HAP-1 (cell line): ENCODE measurements around the gene PDE3A.

Source experiments
- DNase-seq, 2 experiments: peaks; one replicate each; pipeline ENCODE4 v3.0.0-alpha.2; 2016 to 2020; ENCODE audit warnings: low spot score in 2 of 2
- H3K27me3 ChIP-seq: fragments of 250-450 bp; sonication (Bioruptor Pico); 2 replicates; pipeline ENCODE4 v1.5.1; 2020; ENCODE audit warnings: low read depth, mild to moderate bottlenecking, moderate library complexity
- H3K36me3 ChIP-seq: fragments of 250-450 bp; sonication (Bioruptor Pico); replicated peaks from 2 replicates; pipeline ENCODE4 v1.5.1; 2020; ENCODE audit warnings: mild to moderate bottlenecking
- H3K4me1 ChIP-seq: fragments of 250-450 bp; sonication (Bioruptor Pico); 2 replicates; pipeline ENCODE4 v1.5.1; 2020; ENCODE audit warnings: mild to moderate bottlenecking
- H3K4me3 ChIP-seq: fragments of 250-450 bp; sonication (Bioruptor Pico); 2 replicates; pipeline ENCODE4 v1.5.1; 2020; ENCODE audit warnings: mild to moderate bottlenecking, moderate library complexity
- H3K9me3 ChIP-seq: fragments of 250-450 bp; sonication (Bioruptor Pico); 2 replicates; pipeline ENCODE4 v1.5.1; 2020; ENCODE audit warnings: mild to moderate bottlenecking, moderate library complexity
- in situ Hi-C: fragments of 300-500 bp; cut with MboI; formaldehyde crosslinking; loops from 3 replicates; pipeline ENCODE4 v1.14.3; 2020; ENCODE audit warnings: low sequenced_read_pairs, inconsistent platforms, mixed read lengths

The PDE3A gene

DNA sequence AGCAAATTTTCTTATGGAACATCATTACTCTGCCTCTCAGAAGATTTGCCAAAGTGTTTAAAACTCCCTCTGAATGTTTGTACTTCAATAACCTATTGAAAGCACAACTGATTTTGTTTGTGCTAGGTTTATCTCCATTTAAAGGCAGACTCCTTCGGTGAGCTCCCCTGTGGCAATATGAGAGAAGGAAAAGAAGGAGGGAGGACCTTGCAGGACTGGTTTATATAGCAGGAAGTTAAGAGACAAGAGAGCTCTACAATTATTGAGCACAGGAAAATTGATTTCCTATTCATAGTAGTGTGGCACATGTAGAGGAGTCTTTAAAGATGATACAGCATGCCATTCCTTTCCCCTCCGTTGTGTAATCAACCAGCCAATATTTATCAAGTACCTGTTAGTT lies 75.5 kb downstream of the PDE3A start:
- no peaks in the 10 kb centered on the region for H3K4me1 ChIP-seq
- no peaks in the 10 kb centered on the region for H3K36me3 ChIP-seq
- in situ Hi-C loops, result no loop called here
- no peaks in the 10 kb centered on the region for H3K9me3 ChIP-seq
- H3K27me3 ChIP-seq, result peaks cover 55% of the 10 kb centered on the region
- no peak overlapping the region for H3K4me3 ChIP-seq
- no peak for DNase-seq

GRCh38 chr12:20444595-20445170 lies 76.3 kb downstream of the PDE3A start:
- DNase-seq, result no peak
- peaks cover 4% of the 10 kb centered on the region for H3K4me1 ChIP-seq

DNA sequence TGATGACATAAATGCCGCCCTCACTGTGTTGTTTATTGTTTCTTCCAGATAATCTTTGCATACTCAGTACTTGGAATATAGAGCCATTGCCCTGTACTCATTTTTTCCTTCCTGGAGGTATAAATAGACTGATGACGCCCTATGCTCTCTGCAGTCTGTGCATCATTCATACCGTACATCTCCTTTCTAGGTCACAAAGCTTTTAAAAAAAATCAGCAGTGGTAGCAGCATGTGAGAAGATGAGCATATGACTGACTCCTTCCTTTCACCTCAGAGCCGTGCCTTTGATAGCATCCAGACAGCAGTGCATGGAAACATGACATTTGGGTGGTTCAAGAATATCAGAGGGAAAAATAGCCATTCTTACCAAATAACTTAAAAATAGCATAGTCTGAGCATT lies 77.3 kb downstream of the PDE3A start:
- Histone ChIP-seq H3K9me3 (no peaks in the 10 kb centered on the region), H3K4me3 (no peak overlapping the region), H3K4me1 (peaks cover 4% of the 10 kb centered on the region), H3K27me3 (peaks cover 55% of the 10 kb centered on the region), H3K36me3 (no peaks in the 10 kb centered on the region)
- no peak for DNase-seq
- in situ Hi-C loops, result no loop called here

More at GRCh38 chr12:20444595-20445170, 76.3 kb downstream of the PDE3A start:
- no peaks in the 10 kb centered on the region for H3K36me3 ChIP-seq
- H3K4me3 ChIP-seq, result no peak overlapping the region
- in situ Hi-C loops, result no loop called here
- no peaks in the 10 kb centered on the region for H3K9me3 ChIP-seq
- H3K27me3 ChIP-seq, result peaks cover 55% of the 10 kb centered on the region

DNA sequence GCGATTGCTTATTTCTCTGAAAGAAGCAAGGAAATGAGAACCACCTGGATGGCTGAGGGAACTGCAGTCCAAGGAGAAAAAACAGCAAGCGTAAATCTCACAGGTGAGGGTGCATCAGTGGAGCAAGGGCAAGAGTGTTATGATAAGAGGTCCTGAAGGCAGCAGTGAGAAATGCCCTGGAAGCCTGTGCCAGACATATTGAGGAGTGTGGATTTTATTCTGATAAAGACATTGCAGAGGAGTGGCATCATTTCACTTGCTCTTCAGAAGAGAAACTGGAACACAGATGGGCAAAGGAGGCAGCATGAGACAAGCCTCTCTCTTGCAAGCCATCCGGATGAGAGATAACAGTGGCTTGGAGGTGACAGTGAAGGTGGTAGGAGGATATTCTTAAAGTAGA lies 78.5 kb downstream of the PDE3A start:
- H3K9me3 ChIP-seq, result no peaks in the 10 kb centered on the region
- H3K4me1 ChIP-seq, result peaks cover 4% of the 10 kb centered on the region
- H3K27me3 ChIP-seq, result peaks cover 63% of the 10 kb centered on the region
- no peaks in the 10 kb centered on the region for H3K36me3 ChIP-seq
- DNase-seq, result no peak
- in situ Hi-C loops, result no loop called here
- H3K4me3 ChIP-seq, result no peak overlapping the region

DNA sequence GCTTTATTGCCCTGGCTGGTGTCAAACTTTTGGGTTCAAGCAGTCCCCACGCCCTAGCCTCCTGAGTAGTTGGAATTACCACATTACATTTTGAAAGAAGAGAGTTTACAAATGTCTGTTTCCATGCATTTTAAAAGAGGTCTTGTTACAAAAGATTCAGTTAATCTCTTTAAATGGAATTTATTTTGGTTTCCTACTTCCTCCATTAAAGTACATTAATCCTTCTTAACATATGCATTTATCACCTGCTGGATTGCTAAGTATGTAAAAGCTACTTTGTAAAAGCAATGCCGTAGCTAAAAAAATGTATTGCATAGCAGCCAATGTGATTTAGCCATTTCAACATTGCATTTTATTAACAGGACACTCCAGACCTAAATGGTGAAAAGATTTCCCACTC lies 80.4 kb downstream of the PDE3A start:
- Histone ChIP-seq H3K4me1 (peaks cover 4% of the 10 kb centered on the region), H3K9me3 (no peaks in the 10 kb centered on the region), H3K36me3 (no peaks in the 10 kb centered on the region), H3K4me3 (no peak overlapping the region), H3K27me3 (peaks cover 50% of the 10 kb centered on the region)
- peak; percentile 12 to 71 for DNase-seq
- in situ Hi-C loops, result no loop called here

GRCh38 chr12:20450591-20451180 lies 82.3 kb downstream of the PDE3A start:
- in situ Hi-C loops, result no loop called here

DNA sequence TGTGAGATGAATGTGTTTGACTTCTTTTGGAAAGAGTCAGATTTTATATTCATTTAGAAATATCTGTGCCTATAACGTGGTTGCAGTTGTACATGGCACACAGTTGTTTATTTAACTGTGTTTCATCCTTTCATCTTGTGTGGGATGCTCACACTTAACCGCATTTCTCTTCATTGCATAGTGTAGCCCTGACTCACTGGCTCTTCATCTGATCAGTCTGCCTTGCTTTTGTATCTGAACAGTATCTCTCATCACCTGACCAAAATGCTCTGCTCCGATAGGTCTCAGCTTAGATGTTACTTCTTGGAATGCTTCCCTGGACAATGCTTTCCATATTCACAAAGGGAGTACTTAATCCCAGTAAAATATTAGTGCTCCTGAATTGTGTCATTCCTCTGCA lies 83.4 kb downstream of the PDE3A start:
- in situ Hi-C loops, result no loop called here
- peaks cover 4% of the 10 kb centered on the region for H3K4me1 ChIP-seq
- no peak for DNase-seq
- no peaks in the 10 kb centered on the region for H3K9me3 ChIP-seq
- H3K27me3 ChIP-seq, result peaks cover 25% of the 10 kb centered on the region
- no peaks in the 10 kb centered on the region for H3K36me3 ChIP-seq
- no peak overlapping the region for H3K4me3 ChIP-seq

More at GRCh38 chr12:20450591-20451180, 82.3 kb downstream of the PDE3A start:
- DNase-seq, result no peak
- Histone ChIP-seq H3K4me3 (no peak overlapping the region), H3K36me3 (no peaks in the 10 kb centered on the region), H3K9me3 (no peaks in the 10 kb centered on the region), H3K4me1 (peaks cover 4% of the 10 kb centered on the region), H3K27me3 (peaks cover 36% of the 10 kb centered on the region)

DNA sequence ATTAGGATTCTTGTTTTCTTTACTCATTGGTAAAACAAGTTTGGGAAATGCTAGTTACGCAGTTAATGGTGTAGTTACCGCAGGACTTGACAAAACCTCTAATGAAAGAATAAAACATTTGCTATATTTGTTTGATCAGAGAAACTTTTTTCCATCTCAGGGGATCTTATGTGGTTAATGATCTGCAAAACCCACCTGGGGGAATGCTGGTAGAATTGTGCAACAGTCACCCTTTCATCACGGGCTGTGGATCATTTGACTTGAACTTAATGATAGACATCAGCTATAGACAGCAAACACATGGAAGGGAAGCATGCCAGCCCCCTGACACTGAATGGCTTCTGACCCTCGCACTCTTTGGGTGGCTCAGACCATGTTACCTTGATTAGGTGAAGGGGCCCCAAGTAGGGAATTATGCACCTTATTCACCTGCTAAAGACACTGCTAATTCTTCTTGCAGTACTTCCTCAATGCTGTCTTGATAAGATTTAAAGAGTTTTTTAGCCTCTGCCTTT lies 84.2 kb downstream of the PDE3A start:
- no peak overlapping the region for H3K4me3 ChIP-seq
- H3K4me1 ChIP-seq, result peaks cover 4% of the 10 kb centered on the region
- H3K36me3 ChIP-seq, result no peaks in the 10 kb centered on the region
- no peak for DNase-seq
- in situ Hi-C loops, result no loop called here
- no peaks in the 10 kb centered on the region for H3K9me3 ChIP-seq
- H3K27me3 ChIP-seq, result peaks cover 18% of the 10 kb centered on the region

DNA sequence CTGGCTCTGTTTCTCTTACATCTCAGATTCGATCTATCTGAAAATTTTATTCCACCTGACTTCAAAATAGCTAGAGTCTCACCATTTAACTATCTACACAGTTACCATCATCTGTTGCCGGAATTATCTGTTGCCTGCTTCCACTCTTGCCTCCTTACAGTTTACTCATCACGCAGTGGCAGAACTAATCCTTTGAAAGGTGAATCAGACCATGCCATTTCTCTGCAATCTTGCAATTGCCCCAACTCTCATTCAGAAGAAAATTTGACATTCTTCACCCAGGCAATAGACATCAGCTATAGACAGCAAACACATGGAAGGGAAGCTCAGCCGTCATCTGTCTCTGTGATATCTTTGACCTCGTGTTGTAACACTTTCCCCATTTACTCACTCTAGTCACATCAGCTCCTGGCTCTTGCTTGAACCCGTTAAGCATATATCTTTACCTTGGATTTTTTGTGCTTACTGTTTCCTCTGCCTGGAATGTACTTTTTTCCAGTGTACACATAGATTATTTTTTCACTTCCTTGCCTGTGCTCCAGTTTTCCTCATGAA lies 85.5 kb downstream of the PDE3A start:
- Histone ChIP-seq H3K9me3 (no peaks in the 10 kb centered on the region), H3K4me3 (no peak overlapping the region), H3K36me3 (no peaks in the 10 kb centered on the region), H3K4me1 (peaks cover 4% of the 10 kb centered on the region), H3K27me3 (peaks cover 18% of the 10 kb centered on the region)
- in situ Hi-C loops, result no loop called here
- no peak for DNase-seq

GRCh38 chr12:20455001-20455706 lies 86.8 kb downstream of the PDE3A start:
- Histone ChIP-seq H3K9me3 (no peaks in the 10 kb centered on the region), H3K27me3 (peaks cover 18% of the 10 kb centered on the region), H3K36me3 (no peaks in the 10 kb centered on the region), H3K4me3 (no peak overlapping the region), H3K4me1 (no peaks in the 10 kb centered on the region)
- in situ Hi-C loops, result no loop called here
- DNase-seq, result no peak

GRCh38 chr12:20457582-20457981 lies 89.2 kb downstream of the PDE3A start:
- H3K9me3 ChIP-seq, result no peaks in the 10 kb centered on the region
- no peaks in the 10 kb centered on the region for H3K36me3 ChIP-seq
- H3K4me3 ChIP-seq, result no peak overlapping the region
- peaks cover 2% of the 10 kb centered on the region for H3K27me3 ChIP-seq
- in situ Hi-C loops, result no loop called here
- H3K4me1 ChIP-seq, result no peaks in the 10 kb centered on the region
- no peak for DNase-seq

DNA sequence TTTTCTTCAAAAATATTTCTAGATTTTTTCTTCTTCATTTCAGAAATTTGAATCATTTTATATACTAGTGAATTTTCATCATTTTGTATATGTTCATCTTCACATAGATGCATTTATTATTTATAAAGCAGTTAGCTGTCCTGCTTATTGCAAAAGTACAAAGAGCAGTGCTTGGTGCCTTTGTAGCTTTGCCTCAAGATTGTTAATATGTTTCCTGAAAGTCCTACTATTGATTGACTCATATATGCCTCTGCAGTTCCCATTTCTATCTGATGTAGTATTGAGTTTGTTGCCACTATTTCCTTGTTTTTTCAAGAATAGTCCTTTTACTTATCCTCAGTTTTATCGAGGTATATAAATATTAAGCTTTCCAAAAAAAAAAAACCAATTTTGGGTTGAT lies 89.7 kb downstream of the PDE3A start:
- Histone ChIP-seq H3K36me3 (no peaks in the 10 kb centered on the region), H3K9me3 (no peaks in the 10 kb centered on the region), H3K4me3 (no peak overlapping the region), H3K4me1 (no peaks in the 10 kb centered on the region), H3K27me3 (peaks cover 2% of the 10 kb centered on the region)
- DNase-seq, result no peak
- in situ Hi-C loops, result no loop called here

GRCh38 chr12:20459920-20460319 lies 91.6 kb downstream of the PDE3A start:
- DNase-seq, result no peak
- in situ Hi-C loops, result no loop called here
- Histone ChIP-seq H3K36me3 (no peaks in the 10 kb centered on the region), H3K4me3 (no peak overlapping the region), H3K27me3 (no peaks in the 10 kb centered on the region; the same call in none of the 2 replicates), H3K9me3 (no peaks in the 10 kb centered on the region), H3K4me1 (no peaks in the 10 kb centered on the region)

GRCh38 chr12:20460956-20461355 lies 92.6 kb downstream of the PDE3A start:
- no peaks in the 10 kb centered on the region for H3K36me3 ChIP-seq

More at GRCh38 chr12:20460956-20461355, 92.6 kb downstream of the PDE3A start:
- in situ Hi-C loops, result no loop called here
- no peak overlapping the region for H3K4me3 ChIP-seq
- H3K9me3 ChIP-seq, result no peaks in the 10 kb centered on the region
- no peaks in the 10 kb centered on the region; the same call in none of the 2 replicates for H3K27me3 ChIP-seq
- no peak for DNase-seq
- no peaks in the 10 kb centered on the region for H3K4me1 ChIP-seq
